GM10266 (cell line): ENCODE measurements around the gene XPOT.

Experiments used
- DNase-seq: peaks from one replicate; pipeline ENCODE4 v3.0.0; 2012; ENCODE audit errors: extremely low spot score
- TF ChIP-seq, protein P1 (sequence below): IDR thresholded peaks from 2 replicates; pipeline ENCODE4 v1.5.1; 2012; ENCODE audit warnings: mild to moderate bottlenecking, low read depth; ENCODE audit not compliant: control insufficient read depth, insufficient read depth; ENCODE audit errors: missing control alignments

Gene XPOT

DNA sequence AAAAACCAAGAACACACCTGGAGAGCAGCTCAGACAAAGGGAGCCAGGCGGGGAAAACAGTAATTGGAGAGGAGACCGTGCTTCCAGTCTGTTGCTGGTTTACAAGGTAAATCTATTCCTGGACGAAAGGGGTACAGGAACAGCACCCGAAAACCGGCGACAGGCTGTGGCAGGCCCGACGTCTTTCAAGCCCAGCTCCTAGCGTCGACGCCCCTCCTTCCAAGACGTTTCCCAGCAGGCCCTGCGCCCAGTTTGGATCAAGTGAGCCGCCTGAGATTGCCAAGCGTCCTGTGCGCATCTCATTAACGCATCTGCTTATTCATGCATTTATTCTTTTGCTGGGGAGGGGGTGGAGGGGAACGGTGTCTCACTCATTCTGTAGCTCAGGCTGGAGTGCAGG is 15.0 kb upstream of the XPOT start:
- DNase-seq, result no peak
- TF ChIP-seq, protein P1, sequence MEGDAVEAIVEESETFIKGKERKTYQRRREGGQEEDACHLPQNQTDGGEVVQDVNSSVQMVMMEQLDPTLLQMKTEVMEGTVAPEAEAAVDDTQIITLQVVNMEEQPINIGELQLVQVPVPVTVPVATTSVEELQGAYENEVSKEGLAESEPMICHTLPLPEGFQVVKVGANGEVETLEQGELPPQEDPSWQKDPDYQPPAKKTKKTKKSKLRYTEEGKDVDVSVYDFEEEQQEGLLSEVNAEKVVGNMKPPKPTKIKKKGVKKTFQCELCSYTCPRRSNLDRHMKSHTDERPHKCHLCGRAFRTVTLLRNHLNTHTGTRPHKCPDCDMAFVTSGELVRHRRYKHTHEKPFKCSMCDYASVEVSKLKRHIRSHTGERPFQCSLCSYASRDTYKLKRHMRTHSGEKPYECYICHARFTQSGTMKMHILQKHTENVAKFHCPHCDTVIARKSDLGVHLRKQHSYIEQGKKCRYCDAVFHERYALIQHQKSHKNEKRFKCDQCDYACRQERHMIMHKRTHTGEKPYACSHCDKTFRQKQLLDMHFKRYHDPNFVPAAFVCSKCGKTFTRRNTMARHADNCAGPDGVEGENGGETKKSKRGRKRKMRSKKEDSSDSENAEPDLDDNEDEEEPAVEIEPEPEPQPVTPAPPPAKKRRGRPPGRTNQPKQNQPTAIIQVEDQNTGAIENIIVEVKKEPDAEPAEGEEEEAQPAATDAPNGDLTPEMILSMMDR, result no peak

GRCh38 chr12:64390275-64390851 is 13.8 kb upstream of the XPOT start, which contains the start of gene C12orf56:
C12orf56 (minus strand) TSS chr12:64390758; CDS start chr12:64390565, 193 bp downstream.
- TF ChIP-seq, protein P1, result no peak
- no peak for DNase-seq

DNA sequence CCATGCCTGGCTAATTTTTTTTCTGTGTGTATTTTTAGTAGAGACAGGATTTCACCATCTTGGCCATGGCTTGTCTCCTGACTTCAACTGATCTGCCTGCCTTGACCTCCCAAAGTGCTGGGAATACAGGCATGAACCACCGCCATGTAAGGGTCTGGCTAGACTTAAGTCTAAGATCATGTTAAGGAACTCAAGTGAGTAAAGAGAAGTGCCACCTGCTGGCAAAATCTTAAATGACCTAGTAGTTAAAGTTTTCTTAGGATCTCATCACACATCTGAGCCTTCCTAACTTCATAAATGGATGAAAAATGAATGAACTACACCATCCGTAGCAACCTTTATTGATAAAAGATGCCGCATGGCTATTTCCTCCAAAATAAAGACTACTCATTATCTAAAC is 12.0 kb upstream of the XPOT start:
- peak; percentile 54 for DNase-seq
- TF ChIP-seq, protein P1, result peak; percentile 20

GRCh38 chr12:64395739-64396138 is 8.5 kb upstream of the XPOT start:
- no peak for DNase-seq
- TF ChIP-seq, protein P1, result no peak

DNA sequence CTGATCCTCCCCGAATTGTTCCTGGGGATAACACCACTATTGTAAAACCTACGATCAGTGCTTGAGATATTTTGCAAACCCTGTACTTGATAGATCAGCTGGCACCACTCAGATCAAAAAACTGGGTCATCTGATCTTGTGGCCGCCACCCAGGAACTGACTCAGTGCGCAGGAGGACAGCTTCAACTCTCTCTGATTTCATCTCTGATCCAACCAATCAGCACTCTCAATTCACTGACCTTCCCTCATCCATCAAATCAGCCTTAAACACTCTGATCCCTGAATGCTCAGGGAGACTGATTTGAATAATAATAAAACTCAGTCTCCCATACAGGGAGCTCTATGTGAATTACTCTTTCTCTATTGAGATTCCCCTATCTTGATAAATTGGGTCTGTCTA is 4.2 kb upstream of the XPOT start:
- DNase-seq, result no peak
- TF ChIP-seq, protein P1, result no peak

GRCh38 chr12:64402181-64402580 is 2.0 kb upstream of the XPOT start:
- TF ChIP-seq, protein P1, result no peak
- DNase-seq, result no peak

- DNase-seq, result peak; percentile 64
- TF ChIP-seq, protein P1, result no peak
Observed at GRCh38 chr12:64404470-64405256, 471 bp downstream of the XPOT start.
